Measurements from ENCODE around the gene TPP2.

The TPP2 gene

GRCh38 chr13:102610296-102610895 lies 13.6 kb downstream of the TPP2 start:
- no peak overlapping the region for H3K4ac ChIP-seq (ENCODE audit: low read depth in 1 of 2, low read length in 2 of 2)
- H3K9me3 ChIP-seq (ENCODE audit: control insufficient read depth, low read length) = no peaks in the 10 kb centered on the region
- H2BK15ac ChIP-seq (ENCODE audit: low read depth, poor library complexity, severe bottlenecking) = no peak overlapping the region
- no peak overlapping the region for H2BK5ac ChIP-seq (ENCODE audit: low read depth, low read length, poor library complexity, severe bottlenecking)
- WGBS = 98% methylated on average over 7 of the region's 9 CpGs
- no peak overlapping the region for H4K91ac ChIP-seq (ENCODE audit: low read length)
- no peak overlapping the region for H3K4me3 ChIP-seq (ENCODE audit: insufficient read depth in 1 of 2, low read depth in 1 of 2, low read length in 2 of 2)
- no peak overlapping the region for H2AK5ac ChIP-seq (ENCODE audit: low read length, severe bottlenecking)
- no peak overlapping the region for H4K8ac ChIP-seq (ENCODE audit: low read length)
- H3K27me3 ChIP-seq (ENCODE audit: control insufficient read depth in 1 of 2, insufficient read depth in 1 of 2, low read length in 2 of 2) = no peaks in the 10 kb centered on the region
- no peak overlapping the region for H3K9ac ChIP-seq (ENCODE audit: low read length)
- H2BK120ac ChIP-seq (ENCODE audit: low read depth, low read length) = no peak overlapping the region
- no peak overlapping the region for H3K23ac ChIP-seq (ENCODE audit: low read length in 2 of 2)
- no peak overlapping the region for H3K18ac ChIP-seq (ENCODE audit: low read depth in 1 of 2, low read length in 2 of 2)
- peaks cover 8 to 70% of the 10 kb centered on the region in 2 experiments for H3K36me3 ChIP-seq (ENCODE audit: control insufficient read depth in 1 of 2, insufficient read depth in 2 of 2, low read depth in 1 of 2, low read length in 2 of 2)
- no peak overlapping the region for H3K14ac ChIP-seq (ENCODE audit: low read length in 2 of 2)
- no peak overlapping the region for H2AFZ ChIP-seq (ENCODE audit: low read depth, low read length)
- H3K27ac ChIP-seq (ENCODE audit: low read length, poor library complexity, severe bottlenecking) = no peak overlapping the region
- no peaks in the 10 kb centered on the region for H3K4me1 ChIP-seq (ENCODE audit: control insufficient read depth, insufficient read depth, low read depth, low read length)
- H3K4me2 ChIP-seq (ENCODE audit: low read length, poor library complexity, severe bottlenecking) = no peak overlapping the region
- DNase-seq = no peak
- peaks cover 29% of the 10 kb centered on the region for H3K79me1 ChIP-seq (replicated peaks; ENCODE audit: low read length, poor library complexity, severe bottlenecking)
- H2BK12ac ChIP-seq (ENCODE audit: low read length in 2 of 2) = no peak overlapping the region

GRCh38 chr13:102617697-102618350 lies 21.0 kb downstream of the TPP2 start:
- Histone ChIP-seq H3K23ac (ENCODE audit: low read length in 2 of 2) (no peak overlapping the region), H3K27me3 (ENCODE audit: control insufficient read depth in 1 of 2, insufficient read depth in 1 of 2, low read length in 2 of 2) (no peaks in the 10 kb centered on the region), H3K9me3 (ENCODE audit: control insufficient read depth, low read length) (no peaks in the 10 kb centered on the region), H3K18ac (ENCODE audit: low read depth in 1 of 2, low read length in 2 of 2) (no peak overlapping the region), H4K8ac (ENCODE audit: low read length) (no peak overlapping the region), H3K36me3 (ENCODE audit: control insufficient read depth in 1 of 2, insufficient read depth in 2 of 2, low read depth in 1 of 2, low read length in 2 of 2) (peaks cover 6 to 89% of the 10 kb centered on the region in 2 experiments), H2BK120ac (ENCODE audit: low read depth, low read length) (no peak overlapping the region), H4K91ac (ENCODE audit: low read length) (no peak overlapping the region), H2BK12ac (ENCODE audit: low read length in 2 of 2) (no peak overlapping the region), H3K4me3 (ENCODE audit: insufficient read depth in 1 of 2, low read depth in 1 of 2, low read length in 2 of 2) (no peak overlapping the region), H2AK5ac (ENCODE audit: low read length, severe bottlenecking) (no peak overlapping the region), H3K9ac (ENCODE audit: low read length) (no peak overlapping the region), H3K4ac (ENCODE audit: low read depth in 1 of 2, low read length in 2 of 2) (no peak overlapping the region), H2BK15ac (ENCODE audit: low read depth, poor library complexity, severe bottlenecking) (no peak overlapping the region), H2BK5ac (ENCODE audit: low read depth, low read length, poor library complexity, severe bottlenecking) (no peak overlapping the region), H3K4me1 (ENCODE audit: control insufficient read depth, insufficient read depth, low read depth, low read length) (no peaks in the 10 kb centered on the region), H3K4me2 (ENCODE audit: low read length, poor library complexity, severe bottlenecking) (no peak overlapping the region), H3K27ac (ENCODE audit: low read length, poor library complexity, severe bottlenecking) (no peak overlapping the region), H3K14ac (ENCODE audit: low read length in 2 of 2) (no peak overlapping the region), H3K79me1 (replicated peaks; ENCODE audit: low read length, poor library complexity, severe bottlenecking) (peaks cover 17% of the 10 kb centered on the region), H2AFZ (ENCODE audit: low read depth, low read length) (no peak overlapping the region)
- 100% methylated on average over 1 of the region's 4 CpGs for WGBS
- DNase-seq = no peak

- peaks cover 15% of the 10 kb centered on the region for H3K79me1 ChIP-seq (replicated peaks; ENCODE audit: low read length, poor library complexity, severe bottlenecking)
- no peak overlapping the region for H2AK5ac ChIP-seq (ENCODE audit: low read length, severe bottlenecking)
- H2BK5ac ChIP-seq (ENCODE audit: low read depth, low read length, poor library complexity, severe bottlenecking) = no peak overlapping the region
- no peaks in the 10 kb centered on the region for H3K27me3 ChIP-seq (ENCODE audit: control insufficient read depth in 1 of 2, insufficient read depth in 1 of 2, low read length in 2 of 2)
- no peak overlapping the region for H3K14ac ChIP-seq (ENCODE audit: low read length in 2 of 2)
- no peak overlapping the region for H2BK120ac ChIP-seq (ENCODE audit: low read depth, low read length)
- no peak overlapping the region for H3K23ac ChIP-seq (ENCODE audit: low read length in 2 of 2)
- H3K9ac ChIP-seq (ENCODE audit: low read length) = no peak overlapping the region
- H3K36me3 ChIP-seq (ENCODE audit: control insufficient read depth in 1 of 2, insufficient read depth in 2 of 2, low read depth in 1 of 2, low read length in 2 of 2) = peaks cover 6 to 90% of the 10 kb centered on the region in 2 experiments
- no peak overlapping the region for H3K18ac ChIP-seq (ENCODE audit: low read depth in 1 of 2, low read length in 2 of 2)
- no peaks in the 10 kb centered on the region for H3K4me1 ChIP-seq (ENCODE audit: control insufficient read depth, insufficient read depth, low read depth, low read length)
- no peak overlapping the region for H3K4me2 ChIP-seq (ENCODE audit: low read length, poor library complexity, severe bottlenecking)
- no peak overlapping the region for H3K27ac ChIP-seq (ENCODE audit: low read length, poor library complexity, severe bottlenecking)
- H3K4ac ChIP-seq (ENCODE audit: low read depth in 1 of 2, low read length in 2 of 2) = no peak overlapping the region
- no peaks in the 10 kb centered on the region for H3K9me3 ChIP-seq (ENCODE audit: control insufficient read depth, low read length)
- no peak overlapping the region for H2AFZ ChIP-seq (ENCODE audit: low read depth, low read length)
- no peak overlapping the region for H2BK15ac ChIP-seq (ENCODE audit: low read depth, poor library complexity, severe bottlenecking)
- no peak overlapping the region for H2BK12ac ChIP-seq (ENCODE audit: low read length in 2 of 2)
- H3K4me3 ChIP-seq (ENCODE audit: insufficient read depth in 1 of 2, low read depth in 1 of 2, low read length in 2 of 2) = no peak overlapping the region
- H4K91ac ChIP-seq (ENCODE audit: low read length) = no peak overlapping the region
- DNase-seq = no peak
- 92% methylated on average over 6 of the region's 6 CpGs for WGBS
- H4K8ac ChIP-seq (ENCODE audit: low read length) = no peak overlapping the region
Measured at GRCh38 chr13:102620516-102620915, 23.7 kb downstream of the TPP2 start.

- H3K4me3 ChIP-seq (ENCODE audit: insufficient read depth in 1 of 2, low read depth in 1 of 2, low read length in 2 of 2) = no peak overlapping the region
- no peak overlapping the region for H3K23ac ChIP-seq (ENCODE audit: low read length in 2 of 2)
- no peak overlapping the region for H4K91ac ChIP-seq (ENCODE audit: low read length)
- H2BK15ac ChIP-seq (ENCODE audit: low read depth, poor library complexity, severe bottlenecking) = no peak overlapping the region
- no peak overlapping the region for H2BK5ac ChIP-seq (ENCODE audit: low read depth, low read length, poor library complexity, severe bottlenecking)
- no peaks in the 10 kb centered on the region for H3K4me1 ChIP-seq (ENCODE audit: control insufficient read depth, insufficient read depth, low read depth, low read length)
- no peak overlapping the region for H2BK12ac ChIP-seq (ENCODE audit: low read length in 2 of 2)
- no peak overlapping the region for H3K4me2 ChIP-seq (ENCODE audit: low read length, poor library complexity, severe bottlenecking)
- no peak overlapping the region for H3K14ac ChIP-seq (ENCODE audit: low read length in 2 of 2)
- no peak overlapping the region for H3K4ac ChIP-seq (ENCODE audit: low read depth in 1 of 2, low read length in 2 of 2)
- no peak overlapping the region for H2BK120ac ChIP-seq (ENCODE audit: low read depth, low read length)
- peaks cover 5 to 92% of the 10 kb centered on the region in 2 experiments for H3K36me3 ChIP-seq (ENCODE audit: control insufficient read depth in 1 of 2, insufficient read depth in 2 of 2, low read depth in 1 of 2, low read length in 2 of 2)
- peaks cover 12% of the 10 kb centered on the region for H3K79me1 ChIP-seq (replicated peaks; ENCODE audit: low read length, poor library complexity, severe bottlenecking)
- no peaks in the 10 kb centered on the region for H3K27me3 ChIP-seq (ENCODE audit: control insufficient read depth in 1 of 2, insufficient read depth in 1 of 2, low read length in 2 of 2)
- WGBS = 96% methylated on average over 1 of the region's 1 CpG
- no peaks in the 10 kb centered on the region for H3K9me3 ChIP-seq (ENCODE audit: control insufficient read depth, low read length)
- no peak overlapping the region for H4K8ac ChIP-seq (ENCODE audit: low read length)
- H3K18ac ChIP-seq (ENCODE audit: low read depth in 1 of 2, low read length in 2 of 2) = no peak overlapping the region
- no peak overlapping the region for H2AFZ ChIP-seq (ENCODE audit: low read depth, low read length)
- H2AK5ac ChIP-seq (ENCODE audit: low read length, severe bottlenecking) = no peak overlapping the region
- no peak overlapping the region for H3K27ac ChIP-seq (ENCODE audit: low read length, poor library complexity, severe bottlenecking)
- no peak overlapping the region for H3K9ac ChIP-seq (ENCODE audit: low read length)
- no peak for DNase-seq
Measured at GRCh38 chr13:102626928-102627327, 30.1 kb downstream of the TPP2 start.
